Measurements from ENCODE around the gene ABI1. TPM values are rescaled to one million over a fixed set of nuclear protein-coding genes. Genes with fewer than 3 reads are reported as not detected.

The ABI1 gene
- total RNA-seq, 1 experiment from 2014 or later, result 25.2 TPM

DNA sequence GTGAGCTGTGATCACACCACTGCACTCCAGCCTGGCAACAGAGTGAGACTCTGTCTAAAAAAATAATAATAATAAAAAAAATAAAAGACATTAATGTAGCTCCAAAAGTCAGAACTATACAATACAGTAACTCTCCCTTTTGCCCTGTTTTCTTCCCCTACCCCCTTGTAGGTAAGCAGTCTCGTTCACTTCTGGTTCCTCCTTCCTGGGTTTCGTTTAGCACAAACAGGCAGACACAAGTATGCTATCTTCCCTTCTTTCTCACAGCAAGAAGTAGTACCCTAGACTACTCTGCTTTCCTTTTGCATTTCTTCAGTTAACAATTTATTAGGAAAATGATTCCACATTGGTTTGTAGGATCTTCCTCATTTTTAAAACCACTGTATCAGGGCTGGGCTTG is 130.2 kb downstream of the ABI1 start:
- Histone ChIP-seq H3K27ac (ENCODE audit: low read length) (no peak overlapping the region), H3K9me3 (ENCODE audit: low read length) (no peaks in the 10 kb centered on the region), H3K9me2 (replicated peaks; ENCODE audit: low read length) (no peaks in the 10 kb centered on the region), H3F3A (ENCODE audit: low read length, unreplicated experiment) (peaks cover 2% of the 10 kb centered on the region), H3K4me1 (ENCODE audit: insufficient read depth, low read length) (peaks cover 11% of the 10 kb centered on the region; the same call in 1 of the 2 replicates), H2AFZ (ENCODE audit: low read length) (no peak overlapping the region), H3K9ac (ENCODE audit: low read length) (no peak overlapping the region), H3K27me3 (ENCODE audit: low read length) (no peaks in the 10 kb centered on the region), H3K36me3 (ENCODE audit: low read depth, low read length) (peaks cover 7% of the 10 kb centered on the region), H3K4me3 (ENCODE audit: low read length) (no peak overlapping the region), H4K20me1 (ENCODE audit: low read length) (0 out of 2 replicates have a peak, but pooled peaks cover 3% of the 10 kb centered on the region), H3K79me2 (ENCODE audit: low read length) (no peaks in the 10 kb centered on the region), H3K4me2 (ENCODE audit: low read length) (no peak overlapping the region)
- TF ChIP-seq EZH2 (IDR thresholded peaks at IDR 0.05; ENCODE audit: low read length, unreplicated experiment) (no peak), EZH2phosphoT487 (IDR thresholded peaks at IDR 0.05; ENCODE audit: borderline replicate concordance, low read length) (no peak)
- TF ChIP-seq, protein P1, sequence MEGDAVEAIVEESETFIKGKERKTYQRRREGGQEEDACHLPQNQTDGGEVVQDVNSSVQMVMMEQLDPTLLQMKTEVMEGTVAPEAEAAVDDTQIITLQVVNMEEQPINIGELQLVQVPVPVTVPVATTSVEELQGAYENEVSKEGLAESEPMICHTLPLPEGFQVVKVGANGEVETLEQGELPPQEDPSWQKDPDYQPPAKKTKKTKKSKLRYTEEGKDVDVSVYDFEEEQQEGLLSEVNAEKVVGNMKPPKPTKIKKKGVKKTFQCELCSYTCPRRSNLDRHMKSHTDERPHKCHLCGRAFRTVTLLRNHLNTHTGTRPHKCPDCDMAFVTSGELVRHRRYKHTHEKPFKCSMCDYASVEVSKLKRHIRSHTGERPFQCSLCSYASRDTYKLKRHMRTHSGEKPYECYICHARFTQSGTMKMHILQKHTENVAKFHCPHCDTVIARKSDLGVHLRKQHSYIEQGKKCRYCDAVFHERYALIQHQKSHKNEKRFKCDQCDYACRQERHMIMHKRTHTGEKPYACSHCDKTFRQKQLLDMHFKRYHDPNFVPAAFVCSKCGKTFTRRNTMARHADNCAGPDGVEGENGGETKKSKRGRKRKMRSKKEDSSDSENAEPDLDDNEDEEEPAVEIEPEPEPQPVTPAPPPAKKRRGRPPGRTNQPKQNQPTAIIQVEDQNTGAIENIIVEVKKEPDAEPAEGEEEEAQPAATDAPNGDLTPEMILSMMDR (conservative IDR thresholded peaks at IDR 0.05; ENCODE audit: low read depth, low read length), result no peak
- BruUV-seq (replicated peaks), result no TSS peak
- ChIA-PET CTCF (no interaction called here), POLR2A (ENCODE audit: unreplicated experiment) (no interaction called here)
- DNase-seq (no peak), ATAC-seq (no peak)
- intact Hi-C loops (cut with micrococcal nuclease), result no loop called here

DNA sequence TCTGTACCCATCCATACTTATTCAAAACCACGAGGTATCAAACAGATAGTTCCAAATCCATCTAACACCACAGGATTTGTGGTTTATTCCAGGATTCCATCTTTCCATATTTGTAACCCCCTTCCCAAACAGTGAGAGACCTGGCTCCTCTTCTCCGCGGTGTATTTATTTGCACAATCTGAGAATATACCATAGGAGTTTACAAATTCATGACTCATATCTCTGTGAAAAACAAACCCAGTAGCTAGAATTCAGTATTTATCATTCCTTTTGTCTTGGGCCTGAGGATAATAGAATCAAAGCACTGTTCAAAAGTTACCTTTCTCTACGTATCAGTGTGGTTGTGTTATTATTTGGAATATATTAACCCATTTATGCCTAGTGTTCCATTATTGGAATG is 131.4 kb downstream of the ABI1 start:
- Histone ChIP-seq H3K27ac (ENCODE audit: low read length) (peak overlapping the region; percentile 43; the same call in 1 of the 2 replicates), H3K9me2 (replicated peaks; ENCODE audit: low read length) (no peaks in the 10 kb centered on the region), H3K9me3 (ENCODE audit: low read length) (no peaks in the 10 kb centered on the region), H3K27me3 (ENCODE audit: low read length) (no peaks in the 10 kb centered on the region), H2AFZ (ENCODE audit: low read length) (no peak overlapping the region), H3K4me2 (ENCODE audit: low read length) (no peak overlapping the region), H3K36me3 (ENCODE audit: low read depth, low read length) (peaks cover 11% of the 10 kb centered on the region; the same call in 1 of the 2 replicates), H3K9ac (ENCODE audit: low read length) (no peak overlapping the region), H3K4me1 (ENCODE audit: insufficient read depth, low read length) (peaks cover 11% of the 10 kb centered on the region; the same call in 1 of the 2 replicates), H3F3A (ENCODE audit: low read length, unreplicated experiment) (peaks cover 4% of the 10 kb centered on the region), H3K79me2 (ENCODE audit: low read length) (no peaks in the 10 kb centered on the region), H3K4me3 (ENCODE audit: low read length) (no peak overlapping the region), H4K20me1 (ENCODE audit: low read length) (0 out of 2 replicates have a peak, but pooled peaks cover 3% of the 10 kb centered on the region)
- ATAC-seq, result peak; percentile 66
- ChIA-PET CTCF (interaction anchor here (0.5 kb wide), 1 partner anchor 1686 kb away, joined by 3 read pairs; no protein-coding TSS in a partner anchor), POLR2A (ENCODE audit: unreplicated experiment) (no interaction called here)
- TF ChIP-seq, protein P1 (conservative IDR thresholded peaks at IDR 0.05; ENCODE audit: low read depth, low read length), result no peak
- no peak for TF ChIP-seq EZH2 (IDR thresholded peaks at IDR 0.05; ENCODE audit: low read length, unreplicated experiment)
- no peak for TF ChIP-seq EZH2phosphoT487 (IDR thresholded peaks at IDR 0.05; ENCODE audit: borderline replicate concordance, low read length)
- intact Hi-C loops (cut with micrococcal nuclease), result no loop called here
- DNase-seq, result peak; percentile 5
- no TSS peak for BruUV-seq (replicated peaks)

DNA sequence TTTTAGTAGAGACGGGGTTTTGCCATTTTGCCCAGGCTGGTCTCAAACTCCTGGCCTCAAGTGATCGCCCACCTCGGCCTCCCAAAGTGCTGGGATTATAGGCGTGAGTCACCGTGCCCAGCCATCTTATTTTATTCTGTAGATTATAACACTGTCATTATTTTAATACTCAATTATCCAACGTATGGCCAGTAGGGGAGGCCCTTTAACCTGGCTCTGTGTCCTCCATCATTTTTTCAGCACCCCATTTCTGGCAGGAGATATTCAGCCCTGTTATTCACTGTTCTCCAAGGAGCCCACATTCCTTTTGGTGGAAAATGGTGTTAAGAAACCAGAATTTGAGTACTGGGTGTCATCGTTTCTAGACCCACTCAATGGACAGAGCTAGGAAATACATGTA is 131.8 kb downstream of the ABI1 start:
- no peak for TF ChIP-seq EZH2 (IDR thresholded peaks at IDR 0.05; ENCODE audit: low read length, unreplicated experiment)
- TF ChIP-seq, protein P1 (conservative IDR thresholded peaks at IDR 0.05; ENCODE audit: low read depth, low read length), result peak; percentile 33; the same call in 1 of the 2 replicates
- DNase-seq (no peak), ATAC-seq (no peak)
- CTCF ChIA-PET, result no interaction called here
- Histone ChIP-seq H3K27ac (ENCODE audit: low read length) (peak overlapping the region; percentile 43; the same call in 1 of the 2 replicates), H2AFZ (ENCODE audit: low read length) (no peak overlapping the region), H3K79me2 (ENCODE audit: low read length) (no peaks in the 10 kb centered on the region), H3K4me1 (ENCODE audit: insufficient read depth, low read length) (peaks cover 11% of the 10 kb centered on the region; the same call in 1 of the 2 replicates), H4K20me1 (ENCODE audit: low read length) (0 out of 2 replicates have a peak, but pooled peaks cover 3% of the 10 kb centered on the region), H3K9me2 (replicated peaks; ENCODE audit: low read length) (no peaks in the 10 kb centered on the region), H3K27me3 (ENCODE audit: low read length) (no peaks in the 10 kb centered on the region), H3K36me3 (ENCODE audit: low read depth, low read length) (peaks cover 11% of the 10 kb centered on the region; the same call in 1 of the 2 replicates), H3K4me3 (ENCODE audit: low read length) (no peak overlapping the region), H3F3A (ENCODE audit: low read length, unreplicated experiment) (peaks cover 4% of the 10 kb centered on the region), H3K9ac (ENCODE audit: low read length) (no peak overlapping the region), H3K9me3 (ENCODE audit: low read length) (no peaks in the 10 kb centered on the region), H3K4me2 (ENCODE audit: low read length) (no peak overlapping the region)
- POLR2A ChIA-PET (ENCODE audit: unreplicated experiment), result no interaction called here
- intact Hi-C loops (cut with micrococcal nuclease), result no loop called here
- BruUV-seq (replicated peaks), result no TSS peak

Measured in PC-3 (cell line).